ENCODE measurements around the gene ITGA8. TPM values are rescaled to one million over a fixed set of nuclear protein-coding genes. Genes with fewer than 3 reads are reported as not detected.

Gene ITGA8
- total RNA-seq, 1 donor from 2014 or later: 0.37 TPM

DNA sequence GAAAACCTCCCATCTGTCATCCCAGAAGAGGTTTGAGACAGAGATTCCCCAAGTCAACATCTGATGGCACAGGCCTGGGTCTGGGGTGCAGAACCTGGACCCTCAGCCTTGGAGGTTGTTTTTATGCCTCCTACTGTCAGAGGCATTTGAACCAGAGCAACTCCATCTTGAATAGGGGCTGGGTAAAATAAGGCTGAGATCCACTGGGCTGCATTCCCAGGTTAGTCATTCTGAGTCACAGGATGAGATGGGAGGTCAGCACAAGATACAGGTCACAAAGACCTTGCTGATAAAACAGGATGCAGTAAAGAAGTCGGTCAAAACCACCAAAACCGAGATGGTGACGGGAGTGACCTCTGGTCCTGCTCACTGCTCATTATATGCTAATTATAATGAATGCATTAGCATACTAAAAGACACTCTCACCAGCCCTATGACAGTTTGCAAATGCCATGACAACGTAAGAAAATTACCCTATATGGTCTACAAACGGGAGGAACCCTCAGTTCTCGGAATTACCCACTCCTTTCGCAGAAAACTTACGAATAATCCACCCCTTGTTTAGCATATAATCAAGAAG, 92.0 kb downstream of the ITGA8 start:
- H3K4me3 Mint-ChIP-seq: no peak overlapping the region
- peaks cover 3% of the 10 kb centered on the region for H3K9me3 Mint-ChIP-seq
- H3K27me3 Mint-ChIP-seq (ENCODE audit: low read depth): no peaks in the 10 kb centered on the region
- H3K4me1 Mint-ChIP-seq: peaks cover 3% of the 10 kb centered on the region
- DNase-seq (ENCODE audit: low read depth, low spot score): no peak
- no peaks in the 10 kb centered on the region for H3K36me3 Mint-ChIP-seq (ENCODE audit: low read depth)
- TF ChIP-seq, protein P1, sequence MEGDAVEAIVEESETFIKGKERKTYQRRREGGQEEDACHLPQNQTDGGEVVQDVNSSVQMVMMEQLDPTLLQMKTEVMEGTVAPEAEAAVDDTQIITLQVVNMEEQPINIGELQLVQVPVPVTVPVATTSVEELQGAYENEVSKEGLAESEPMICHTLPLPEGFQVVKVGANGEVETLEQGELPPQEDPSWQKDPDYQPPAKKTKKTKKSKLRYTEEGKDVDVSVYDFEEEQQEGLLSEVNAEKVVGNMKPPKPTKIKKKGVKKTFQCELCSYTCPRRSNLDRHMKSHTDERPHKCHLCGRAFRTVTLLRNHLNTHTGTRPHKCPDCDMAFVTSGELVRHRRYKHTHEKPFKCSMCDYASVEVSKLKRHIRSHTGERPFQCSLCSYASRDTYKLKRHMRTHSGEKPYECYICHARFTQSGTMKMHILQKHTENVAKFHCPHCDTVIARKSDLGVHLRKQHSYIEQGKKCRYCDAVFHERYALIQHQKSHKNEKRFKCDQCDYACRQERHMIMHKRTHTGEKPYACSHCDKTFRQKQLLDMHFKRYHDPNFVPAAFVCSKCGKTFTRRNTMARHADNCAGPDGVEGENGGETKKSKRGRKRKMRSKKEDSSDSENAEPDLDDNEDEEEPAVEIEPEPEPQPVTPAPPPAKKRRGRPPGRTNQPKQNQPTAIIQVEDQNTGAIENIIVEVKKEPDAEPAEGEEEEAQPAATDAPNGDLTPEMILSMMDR (conservative IDR thresholded peaks at IDR 0.05): no peak
- no peak overlapping the region for H3K27ac Mint-ChIP-seq (ENCODE audit: unreplicated experiment)

GRCh38 chr10:15626937-15627336, 92.8 kb downstream of the ITGA8 start:
- Mint-ChIP-seq H3K4me3 (no peak overlapping the region), H3K9me3 (peaks cover 3% of the 10 kb centered on the region)
- TF ChIP-seq, protein P1 (conservative IDR thresholded peaks at IDR 0.05): no peak

DNA sequence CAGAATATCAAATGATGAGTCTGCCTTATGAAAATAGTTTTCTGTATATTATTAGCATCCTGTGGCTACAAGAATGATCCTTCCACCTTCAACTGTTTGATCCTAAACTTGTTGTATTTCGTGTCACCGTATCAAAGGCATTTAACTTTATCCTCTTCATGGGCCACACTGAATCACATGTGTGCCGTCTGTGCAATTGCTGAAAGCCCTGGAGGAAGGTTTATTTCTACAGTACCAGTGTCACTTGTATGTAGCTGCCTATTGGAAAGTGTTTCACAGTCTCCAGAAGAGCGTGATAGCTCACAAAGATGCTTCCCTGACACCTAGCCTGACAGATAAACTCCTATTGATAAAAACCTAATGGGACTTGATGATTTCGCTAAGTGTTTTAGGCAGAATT, 94.5 kb downstream of the ITGA8 start:
- no peak overlapping the region for H3K27ac Mint-ChIP-seq (ENCODE audit: unreplicated experiment)
- H3K27me3 Mint-ChIP-seq (ENCODE audit: low read depth): no peaks in the 10 kb centered on the region
- peaks cover 3% of the 10 kb centered on the region for H3K9me3 Mint-ChIP-seq
- H3K4me1 Mint-ChIP-seq: peaks cover 3% of the 10 kb centered on the region
- no peak for DNase-seq (ENCODE audit: low read depth, low spot score)
- TF ChIP-seq, protein P1 (conservative IDR thresholded peaks at IDR 0.05): no peak
- H3K4me3 Mint-ChIP-seq: no peak overlapping the region
- H3K36me3 Mint-ChIP-seq (ENCODE audit: low read depth): no peaks in the 10 kb centered on the region

More at GRCh38 chr10:15626937-15627336, 92.8 kb downstream of the ITGA8 start:
- H3K36me3 Mint-ChIP-seq (ENCODE audit: low read depth): no peaks in the 10 kb centered on the region
- H3K27ac Mint-ChIP-seq (ENCODE audit: unreplicated experiment): no peak overlapping the region
- H3K4me1 Mint-ChIP-seq: peaks cover 3% of the 10 kb centered on the region
- DNase-seq (ENCODE audit: low read depth, low spot score): no peak
- H3K27me3 Mint-ChIP-seq (ENCODE audit: low read depth): no peaks in the 10 kb centered on the region

DNA sequence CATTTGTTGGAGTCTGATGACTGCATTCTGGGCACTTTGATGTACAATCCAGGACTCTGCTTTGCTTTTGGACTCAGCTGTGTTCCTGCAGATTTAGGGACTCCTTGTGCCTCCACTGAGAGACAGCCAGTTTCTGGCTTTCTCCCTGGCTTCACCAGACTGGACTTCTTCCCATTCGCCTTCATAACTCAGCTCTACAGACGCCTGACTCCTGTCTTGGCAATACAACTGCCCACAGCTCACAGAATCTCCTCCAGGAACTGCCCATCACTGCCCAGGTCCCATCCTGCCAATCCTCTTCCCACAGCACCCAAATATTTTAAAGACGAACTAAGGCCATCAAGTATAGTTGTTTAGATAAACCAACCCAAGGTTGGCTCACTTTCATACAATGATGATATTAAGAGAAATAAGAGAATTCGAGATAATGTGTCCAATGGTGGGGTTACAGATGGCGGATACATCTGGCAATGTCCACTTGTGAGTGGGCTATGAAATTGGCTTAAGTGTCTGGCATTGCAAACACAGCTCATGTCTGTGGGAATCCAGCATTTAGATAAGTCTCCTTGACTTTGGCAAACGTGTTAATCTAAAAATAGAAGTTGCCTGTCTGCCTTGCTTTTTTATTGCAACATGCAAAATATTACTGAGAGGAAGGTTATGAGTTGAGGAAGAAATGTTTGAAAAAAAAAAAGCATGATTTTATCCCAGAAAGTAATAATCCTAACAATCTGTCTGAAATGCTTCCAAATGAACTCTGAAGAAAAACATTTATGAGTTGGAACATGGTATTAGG, 95.1 kb downstream of the ITGA8 start:
- no peaks in the 10 kb centered on the region for H3K36me3 Mint-ChIP-seq (ENCODE audit: low read depth)
- TF ChIP-seq, protein P1 (conservative IDR thresholded peaks at IDR 0.05): no peak
- no peak for DNase-seq (ENCODE audit: low read depth, low spot score)
- no peak overlapping the region for H3K4me3 Mint-ChIP-seq
- H3K4me1 Mint-ChIP-seq: peaks cover 3% of the 10 kb centered on the region
- peaks cover 3% of the 10 kb centered on the region for H3K9me3 Mint-ChIP-seq
- no peak overlapping the region for H3K27ac Mint-ChIP-seq (ENCODE audit: unreplicated experiment)
- no peaks in the 10 kb centered on the region for H3K27me3 Mint-ChIP-seq (ENCODE audit: low read depth)

DNA sequence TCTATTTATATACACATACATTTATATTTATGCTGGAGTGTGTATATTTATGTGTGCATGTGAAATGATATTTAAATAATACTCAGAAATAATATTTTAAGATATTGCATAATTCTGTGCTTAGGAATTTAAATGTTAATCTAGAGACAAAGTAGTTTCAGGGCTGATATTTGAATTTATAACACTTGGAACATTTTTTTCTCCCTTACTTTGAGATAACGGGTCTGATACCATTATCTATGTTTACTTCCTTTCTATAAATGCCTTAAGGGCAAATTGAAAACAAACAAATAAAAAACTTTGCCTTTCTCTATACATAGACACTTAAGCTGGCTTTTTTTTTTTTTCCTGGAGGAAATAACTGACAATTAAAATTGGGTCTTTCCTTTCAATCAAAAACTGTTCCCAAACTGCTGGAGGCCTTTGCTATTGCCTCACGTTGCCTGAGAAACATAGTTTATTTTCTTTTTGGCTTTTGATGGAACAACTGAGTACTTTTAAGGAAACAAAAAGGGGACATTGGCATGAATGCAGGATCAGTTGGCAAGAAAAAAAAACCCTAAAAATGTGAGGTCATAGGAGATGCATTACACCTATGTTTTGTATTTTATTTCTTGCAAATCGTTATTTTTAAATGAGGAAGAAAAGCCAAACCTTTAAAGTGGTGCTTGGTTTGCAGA, 98.7 kb downstream of the ITGA8 start:
- no peaks in the 10 kb centered on the region for H3K27me3 Mint-ChIP-seq (ENCODE audit: low read depth)
- no peak overlapping the region for H3K27ac Mint-ChIP-seq (ENCODE audit: unreplicated experiment)
- H3K9me3 Mint-ChIP-seq: no peaks in the 10 kb centered on the region
- H3K4me3 Mint-ChIP-seq: no peak overlapping the region
- H3K36me3 Mint-ChIP-seq (ENCODE audit: low read depth): no peaks in the 10 kb centered on the region
- H3K4me1 Mint-ChIP-seq: no peaks in the 10 kb centered on the region
- TF ChIP-seq, protein P1 (conservative IDR thresholded peaks at IDR 0.05): no peak
- DNase-seq (ENCODE audit: low read depth, low spot score): no peak

Data from neural crest cell (in vitro differentiated cells).